NCI-H2081 (cell line): Measurements from ENCODE around the gene NUDC.
A peak's percentile ranks its signal among the peaks of the same experiment; 100 is the strongest.

Experiments used
- DNase-seq, 2 experiments: peaks; one replicate each; lab custom pipeline; 2025; lab: John Stamatoyannopoulos, UW

NUDC gene

GRCh38 chr1:26951216-26951615, 29.7 kb downstream of the NUDC start:
- no peak for DNase-seq

GRCh38 chr1:26951821-26952497, 30.4 kb downstream of the NUDC start:
- DNase-seq = no peak

GRCh38 chr1:26953374-26953773, 31.8 kb downstream of the NUDC start:
- DNase-seq = no peak

DNA sequence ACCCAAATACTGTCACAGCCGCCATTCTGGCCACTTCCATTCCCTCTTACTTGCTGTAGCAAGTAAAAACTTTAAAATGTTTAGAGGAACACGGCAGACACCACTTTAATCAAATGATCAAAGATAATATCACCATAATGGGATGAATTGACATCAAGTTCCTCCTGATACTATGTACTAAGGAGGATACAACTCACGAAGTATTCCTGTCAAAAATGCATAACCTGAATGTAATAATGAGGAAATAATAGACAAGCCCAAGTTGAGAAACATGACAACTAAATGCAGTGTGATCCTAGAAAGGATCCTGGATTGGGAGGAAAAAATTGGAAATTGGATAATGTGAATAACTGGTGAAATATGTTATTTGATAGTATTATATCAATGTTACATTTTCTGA, 34.8 kb downstream of the NUDC start:
- DNase-seq = no peak

DNA sequence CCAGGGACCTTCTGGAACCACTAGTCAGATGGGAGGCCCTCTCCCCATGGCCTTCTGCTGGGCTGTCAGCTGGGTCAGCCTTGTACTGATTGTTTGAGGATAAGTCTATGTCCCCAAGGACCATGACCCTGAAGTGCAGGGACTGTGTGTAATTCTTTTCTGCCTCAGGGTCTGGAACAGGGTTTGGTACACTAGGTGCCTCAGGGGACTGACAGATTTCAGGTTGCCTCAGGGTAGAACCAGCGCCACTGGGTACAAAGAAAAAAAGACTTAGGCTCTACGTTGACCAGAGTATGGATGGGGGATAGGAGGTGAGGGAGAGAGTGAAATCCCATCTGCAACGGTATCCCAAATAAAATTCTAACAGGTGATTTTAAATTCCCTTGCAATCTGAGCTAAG, 35.8 kb downstream of the NUDC start:
- no peak for DNase-seq

DNA sequence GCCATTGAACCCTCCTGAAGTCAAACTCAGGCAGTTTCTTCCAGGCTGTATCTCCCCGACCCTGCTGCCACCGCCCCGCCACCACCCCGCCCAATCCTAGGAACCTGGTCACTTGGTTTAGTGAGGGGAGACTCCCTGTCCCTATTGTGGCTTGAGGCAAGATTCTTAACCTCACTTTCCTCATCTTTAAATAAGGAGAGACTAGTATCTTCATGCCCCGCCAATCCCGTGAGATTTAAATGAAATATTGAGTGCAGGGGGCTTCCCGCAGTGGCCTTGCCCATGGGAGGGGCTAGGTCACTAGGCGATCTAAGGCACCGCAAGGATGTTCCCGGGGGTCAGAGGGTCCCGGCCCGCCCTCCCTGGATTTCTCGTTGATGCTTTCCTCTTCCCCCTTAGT, 37.7 kb downstream of the NUDC start:
- no peak for DNase-seq

GRCh38 chr1:26959722-26960624, 38.4 kb downstream of the NUDC start, which contains the start of gene KDF1:
TSS of gene KDF1 (minus strand) at chr1:26960468. CDS start at chr1:26952380, 8,088 bp downstream.
- peak; percentile 73 to 84 for DNase-seq

GRCh38 chr1:26960625-26960966, 39.1 kb downstream of the NUDC start:
- no peak for DNase-seq

GRCh38 chr1:26961826-26962225, 40.3 kb downstream of the NUDC start:
- DNase-seq = no peak

GRCh38 chr1:26965213-26965612, 43.7 kb downstream of the NUDC start:
- no peak for DNase-seq

- no peak for DNase-seq
Observed at GRCh38 chr1:26965628-26966027, 44.1 kb downstream of the NUDC start.

DNA sequence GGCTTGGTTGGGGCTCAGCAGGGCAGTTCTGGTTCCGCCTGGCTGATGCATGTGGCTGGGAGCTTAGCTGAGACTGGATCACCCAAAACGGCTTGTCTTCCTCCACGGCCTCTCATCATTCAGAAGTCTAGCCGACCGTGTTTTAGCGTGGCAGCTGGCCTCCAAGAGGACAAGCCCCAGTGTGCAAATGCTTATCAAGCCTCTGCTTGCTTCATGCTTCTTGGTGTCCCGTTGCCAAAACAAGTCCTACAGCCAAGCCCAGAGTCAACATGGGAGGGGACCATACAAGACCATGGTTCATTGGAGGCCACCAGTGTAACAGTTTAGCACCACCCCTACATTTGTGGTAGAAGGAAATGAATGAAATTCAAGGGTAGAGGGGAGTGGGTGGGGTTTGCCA, 49.3 kb downstream of the NUDC start:
- no peak for DNase-seq

- DNase-seq = no peak
Observed at GRCh38 chr1:26971590-26971989, 50.0 kb downstream of the NUDC start.

DNA sequence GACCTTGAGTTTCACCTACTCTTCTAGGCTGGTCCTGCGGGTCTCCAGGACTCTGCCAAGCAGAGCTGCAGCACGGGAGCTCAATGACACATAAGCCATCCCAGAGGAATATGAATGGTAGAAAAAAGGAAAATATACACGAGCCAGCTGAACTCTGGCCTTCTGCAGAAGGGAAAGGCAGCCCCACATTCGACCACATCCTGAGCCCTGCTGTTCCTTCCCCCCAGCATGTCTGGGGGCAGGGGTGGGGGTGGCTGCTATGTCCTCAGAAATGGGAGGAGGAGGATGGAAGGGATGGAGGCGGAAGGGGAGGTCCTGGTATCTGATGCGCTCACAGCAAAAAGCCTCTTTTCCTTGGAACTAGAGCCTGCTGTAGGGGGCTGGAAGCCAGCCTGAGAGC, 50.8 kb downstream of the NUDC start:
- no peak for DNase-seq

- no peak for DNase-seq
Observed at GRCh38 chr1:26972821-26973220, 51.3 kb downstream of the NUDC start.

DNA sequence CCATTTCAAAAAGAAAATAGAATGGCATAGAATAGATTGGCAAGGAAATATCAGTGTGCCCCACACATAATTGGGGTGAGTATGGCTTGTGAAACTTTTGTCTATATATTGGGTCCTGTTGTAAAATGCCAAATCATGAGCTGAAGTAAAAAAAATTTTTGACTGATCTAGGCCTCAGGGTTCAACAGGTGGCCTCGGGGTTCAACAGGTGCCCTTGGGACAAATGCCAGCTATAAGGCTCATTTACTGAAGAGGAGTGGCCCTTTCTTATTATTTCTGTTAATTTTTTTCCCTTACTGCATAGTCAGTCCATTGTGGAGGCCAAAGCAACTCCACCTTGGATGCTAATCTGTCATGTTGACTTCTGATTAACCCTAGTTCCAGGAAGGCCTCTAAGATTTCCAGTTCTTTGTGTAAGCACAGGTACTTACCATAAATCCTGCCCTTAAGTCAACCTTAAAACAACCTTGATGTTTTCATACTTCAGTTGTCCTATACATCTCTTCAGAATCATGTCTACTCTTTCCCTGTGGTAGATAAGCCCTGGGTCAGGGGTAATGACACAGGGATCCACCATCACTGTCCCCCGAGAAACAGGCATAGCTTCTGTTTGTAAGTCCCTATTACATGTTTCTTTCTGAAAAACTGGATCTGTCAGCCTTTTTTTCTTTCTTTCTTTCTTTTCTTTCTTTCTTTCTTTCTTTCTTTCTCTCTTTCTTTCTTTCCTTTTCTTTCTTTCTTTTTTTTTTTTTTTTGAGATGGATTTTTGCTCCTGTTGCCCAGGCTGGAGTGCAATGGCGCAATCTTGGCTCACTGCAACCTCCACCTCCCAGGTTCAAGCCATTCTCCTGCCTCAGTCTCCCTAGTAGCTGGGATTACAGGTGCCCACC, 55.3 kb downstream of the NUDC start:
- no peak for DNase-seq

- DNase-seq = no peak
Observed at GRCh38 chr1:26978901-26979300, 57.4 kb downstream of the NUDC start.

GRCh38 chr1:26981146-26981846, 59.8 kb downstream of the NUDC start:
- no peak for DNase-seq

DNA sequence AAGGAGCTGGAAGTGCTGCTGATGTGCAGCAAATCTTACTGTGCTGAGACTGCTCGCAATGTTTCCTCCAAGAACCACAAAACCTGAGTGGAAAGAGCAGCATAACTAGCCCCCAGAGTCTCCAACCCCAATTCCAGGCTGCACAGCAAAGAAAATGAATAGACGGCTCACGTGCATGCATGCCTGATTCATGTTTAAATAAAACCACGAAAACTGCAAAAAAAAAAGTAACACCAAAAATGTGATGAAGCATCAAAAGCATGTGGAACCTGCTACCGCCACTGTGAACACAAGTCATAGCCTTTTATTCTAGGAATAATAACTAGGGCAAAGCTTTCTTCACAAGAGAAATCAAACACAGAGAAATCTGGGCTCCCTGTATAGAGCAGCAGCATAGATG, 62.3 kb downstream of the NUDC start:
- DNase-seq = no peak

GRCh38 chr1:26984291-26984690, 62.7 kb downstream of the NUDC start:
- no peak for DNase-seq

- DNase-seq = no peak
Observed at GRCh38 chr1:26986658-26987057, 65.1 kb downstream of the NUDC start.
